ENCODE results near the gene ATP8B4. TPM values are rescaled to one million over a fixed set of nuclear protein-coding genes. Genes with fewer than 3 reads are reported as not detected.

The ATP8B4 gene
- total RNA-seq, 1 donor from 2014 or later: 15.1 TPM

GRCh38 chr15:50143255-50143860, 24.3 kb upstream of the ATP8B4 start:
- no peak for DNase-seq (ENCODE audit: low spot score in 2 of 2)
- no peaks in the 10 kb centered on the region for H3K9me3 ChIP-seq
- intact Hi-C loops (cut with DNase I): loop anchor here (10.0 kb wide), 1 partner anchor 249 kb away; no protein-coding TSS in a partner anchor
- TF ChIP-seq CTCF (IDR thresholded peaks at IDR 0.05): no peak
- no peak overlapping the region for H3K27ac ChIP-seq
- H3K4me3 ChIP-seq: no peak overlapping the region
- H3K27me3 ChIP-seq: no peaks in the 10 kb centered on the region
- no peaks in the 10 kb centered on the region for H3K36me3 ChIP-seq
- H3K4me1 ChIP-seq: no peaks in the 10 kb centered on the region

GRCh38 chr15:50141856-50142255, 22.8 kb upstream of the ATP8B4 start:
- H3K9me3 ChIP-seq: no peaks in the 10 kb centered on the region
- H3K27ac ChIP-seq: no peak overlapping the region
- H3K27me3 ChIP-seq: no peaks in the 10 kb centered on the region
- no peak for TF ChIP-seq CTCF (IDR thresholded peaks at IDR 0.05)
- no peaks in the 10 kb centered on the region for H3K4me1 ChIP-seq
- no peaks in the 10 kb centered on the region for H3K36me3 ChIP-seq
- intact Hi-C loops (cut with DNase I): loop anchor here (10.0 kb wide), 1 partner anchor 247 kb away; no protein-coding TSS in a partner anchor
- DNase-seq (ENCODE audit: low spot score in 2 of 2): no peak
- no peak overlapping the region for H3K4me3 ChIP-seq

- TF ChIP-seq CTCF (IDR thresholded peaks at IDR 0.05): no peak
- DNase-seq (ENCODE audit: low spot score in 2 of 2): no peak
- no peaks in the 10 kb centered on the region for H3K9me3 ChIP-seq
- H3K4me3 ChIP-seq: no peak overlapping the region
- no peak overlapping the region for H3K27ac ChIP-seq
- no peaks in the 10 kb centered on the region for H3K27me3 ChIP-seq
- intact Hi-C loops (cut with DNase I): loop anchor here (10.0 kb wide), 1 partner anchor 246 kb away; no protein-coding TSS in a partner anchor
- H3K36me3 ChIP-seq: no peaks in the 10 kb centered on the region
- H3K4me1 ChIP-seq: no peaks in the 10 kb centered on the region
These were observed 21.9 kb upstream of the ATP8B4 start for GRCh38 chr15:50140983-50141382.

- no peak for TF ChIP-seq CTCF (IDR thresholded peaks at IDR 0.05)
- Histone ChIP-seq H3K27me3 (no peaks in the 10 kb centered on the region), H3K27ac (no peak overlapping the region), H3K4me1 (peaks cover 0 to 3% of the 10 kb centered on the region in 2 donors), H3K9me3 (no peaks in the 10 kb centered on the region), H3K4me3 (no peak overlapping the region), H3K36me3 (no peaks in the 10 kb centered on the region)
- no peak for DNase-seq (ENCODE audit: low spot score in 2 of 2)
- intact Hi-C loops (cut with DNase I): loop anchor here (10.0 kb wide), 1 partner anchor 245 kb away; no protein-coding TSS in a partner anchor
These were observed 21.1 kb upstream of the ATP8B4 start for GRCh38 chr15:50140098-50140497.

- H3K36me3 ChIP-seq: no peaks in the 10 kb centered on the region
- DNase-seq (ENCODE audit: low spot score in 2 of 2): no peak
- H3K9me3 ChIP-seq: no peaks in the 10 kb centered on the region
- TF ChIP-seq CTCF (IDR thresholded peaks at IDR 0.05): no peak
- H3K27me3 ChIP-seq: no peaks in the 10 kb centered on the region
- intact Hi-C loops (cut with DNase I): no loop called here
- peaks cover 0 to 9% of the 10 kb centered on the region in 2 donors for H3K4me1 ChIP-seq
- no peak overlapping the region for H3K27ac ChIP-seq
- H3K4me3 ChIP-seq: no peak overlapping the region
These were observed 19.4 kb upstream of the ATP8B4 start for GRCh38 chr15:50138391-50138790.
